HG02943 (cell line): Measurements from ENCODE around the gene CTNNA2.

ENCODE experiments used
- ATAC-seq: cut with Tn5 transposase; IDR thresholded peaks from one replicate; pipeline ENCODE4 v1.9.1; 2021; ENCODE audit warnings: mild to moderate bottlenecking, low read depth, moderate library complexity; ENCODE audit not compliant: unreplicated experiment

The CTNNA2 gene

GRCh38 chr2:80496775-80497174, 983.9 kb downstream of the CTNNA2 start:
- ATAC-seq, result no peak

DNA sequence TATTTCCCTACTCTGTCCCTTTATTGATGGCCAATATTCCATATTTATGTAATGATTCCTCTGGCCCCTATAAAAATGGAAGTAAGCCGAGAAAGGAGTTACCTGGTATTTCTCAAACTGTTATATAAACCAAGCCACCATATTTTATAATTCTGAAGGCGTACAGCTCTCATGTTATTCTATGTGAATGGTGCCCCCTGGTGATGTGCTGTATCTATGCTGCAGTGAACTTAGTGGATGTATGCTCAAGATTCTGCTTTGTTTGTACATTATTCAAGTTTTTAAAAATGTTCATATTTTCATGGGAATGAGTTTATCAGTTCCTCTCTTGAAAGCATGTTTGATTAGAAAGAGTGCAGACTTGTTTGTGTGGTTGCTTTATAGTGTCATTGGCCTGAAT, 986.2 kb downstream of the CTNNA2 start:
- no peak for ATAC-seq

- ATAC-seq, result no peak
These were observed 989.2 kb downstream of the CTNNA2 start for GRCh38 chr2:80501874-80502624.

- ATAC-seq, result no peak
These were observed 993.7 kb downstream of the CTNNA2 start for GRCh38 chr2:80506563-80506962.

DNA sequence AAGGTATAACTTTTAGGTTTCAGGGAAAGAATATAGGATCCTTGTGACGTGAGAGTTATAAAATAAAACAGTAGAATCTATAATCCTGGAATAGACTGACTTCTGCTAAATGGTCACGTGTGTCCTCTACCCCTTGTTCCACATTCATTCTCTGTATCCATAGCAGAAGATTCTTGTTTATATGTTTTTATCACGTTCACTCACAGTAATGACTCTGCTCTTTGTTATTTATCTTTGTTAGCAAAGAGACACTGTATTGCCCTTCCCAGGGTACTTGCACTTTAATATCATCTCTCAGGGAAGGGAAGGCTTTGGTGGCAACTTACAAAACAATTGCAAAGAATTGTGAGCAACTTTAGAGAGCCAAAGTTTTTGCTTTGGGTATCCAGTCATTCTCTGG, 997.9 kb downstream of the CTNNA2 start:
- ATAC-seq, result no peak

- no peak for ATAC-seq
These were observed 1003.1 kb downstream of the CTNNA2 start for GRCh38 chr2:80515964-80516363.

GRCh38 chr2:80517316-80517715, 1004.5 kb downstream of the CTNNA2 start:
- ATAC-seq, result no peak

GRCh38 chr2:80519121-80519643, 1006.3 kb downstream of the CTNNA2 start:
- ATAC-seq, result no peak

DNA sequence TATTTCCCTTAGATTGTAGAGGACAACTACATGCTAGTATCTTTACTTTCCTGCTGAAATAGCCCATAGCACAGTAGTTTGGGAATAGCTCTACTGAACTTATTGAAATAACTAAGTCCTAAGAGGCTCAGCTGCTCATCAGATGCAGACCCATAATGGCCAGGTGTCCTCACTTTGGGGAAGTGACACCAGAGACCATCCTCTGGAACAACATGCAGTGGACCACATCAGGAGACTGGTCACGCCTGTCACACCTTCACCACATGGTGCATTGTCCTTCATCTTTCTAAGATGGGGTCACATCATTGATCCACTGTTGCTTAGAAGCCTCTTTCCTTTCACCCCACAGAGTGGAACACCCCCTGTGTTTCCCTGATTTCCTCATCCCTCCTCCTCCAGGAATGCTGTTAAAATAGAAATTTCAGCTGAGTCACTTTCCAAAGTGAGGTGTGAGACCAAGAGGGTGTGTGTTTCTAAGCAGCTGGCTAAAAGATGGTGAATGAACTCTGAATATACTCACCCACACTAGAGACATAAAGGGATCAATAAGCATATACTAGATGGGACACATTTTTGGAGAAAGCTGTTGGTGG, 1006.9 kb downstream of the CTNNA2 start:
- ATAC-seq, result no peak

DNA sequence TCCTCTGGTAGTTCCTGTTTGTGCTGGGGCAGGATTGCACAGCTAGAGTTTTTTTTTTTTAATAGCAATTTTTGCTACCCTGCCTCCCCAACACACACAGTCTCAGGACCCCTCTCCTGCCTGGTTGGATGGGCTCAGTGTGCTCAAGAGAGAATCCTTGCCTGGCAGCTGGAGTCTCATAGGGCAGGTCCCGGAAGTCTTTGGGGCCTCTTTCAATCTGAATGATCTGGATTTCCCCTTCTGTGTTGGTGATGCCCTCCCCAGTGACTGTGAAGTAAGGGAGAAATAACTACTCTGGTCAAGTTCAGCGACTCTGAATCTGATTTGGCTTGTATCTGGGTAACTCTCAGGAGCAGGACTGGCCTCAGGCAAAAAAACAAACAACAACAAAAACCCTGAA, 1012.3 kb downstream of the CTNNA2 start:
- no peak for ATAC-seq

DNA sequence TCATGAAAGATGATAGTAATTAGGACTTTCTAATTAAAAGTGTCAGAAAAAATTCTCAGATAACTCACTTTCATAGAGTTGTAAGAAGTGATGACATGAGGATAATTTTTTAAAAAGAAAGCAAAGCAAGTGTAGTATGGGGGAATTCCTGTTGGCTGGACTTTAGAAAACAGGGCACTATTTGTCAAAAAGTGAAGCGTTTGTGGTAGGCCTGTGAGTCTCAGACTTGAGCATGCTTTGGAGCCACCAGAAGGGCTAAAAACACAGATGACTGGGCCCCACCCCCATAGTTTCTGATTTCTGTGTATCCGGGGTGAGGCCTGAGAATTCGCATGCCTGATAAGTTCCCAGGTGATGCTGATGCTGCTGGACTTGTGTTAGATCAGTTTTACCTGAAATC, 1014.3 kb downstream of the CTNNA2 start:
- ATAC-seq, result no peak

DNA sequence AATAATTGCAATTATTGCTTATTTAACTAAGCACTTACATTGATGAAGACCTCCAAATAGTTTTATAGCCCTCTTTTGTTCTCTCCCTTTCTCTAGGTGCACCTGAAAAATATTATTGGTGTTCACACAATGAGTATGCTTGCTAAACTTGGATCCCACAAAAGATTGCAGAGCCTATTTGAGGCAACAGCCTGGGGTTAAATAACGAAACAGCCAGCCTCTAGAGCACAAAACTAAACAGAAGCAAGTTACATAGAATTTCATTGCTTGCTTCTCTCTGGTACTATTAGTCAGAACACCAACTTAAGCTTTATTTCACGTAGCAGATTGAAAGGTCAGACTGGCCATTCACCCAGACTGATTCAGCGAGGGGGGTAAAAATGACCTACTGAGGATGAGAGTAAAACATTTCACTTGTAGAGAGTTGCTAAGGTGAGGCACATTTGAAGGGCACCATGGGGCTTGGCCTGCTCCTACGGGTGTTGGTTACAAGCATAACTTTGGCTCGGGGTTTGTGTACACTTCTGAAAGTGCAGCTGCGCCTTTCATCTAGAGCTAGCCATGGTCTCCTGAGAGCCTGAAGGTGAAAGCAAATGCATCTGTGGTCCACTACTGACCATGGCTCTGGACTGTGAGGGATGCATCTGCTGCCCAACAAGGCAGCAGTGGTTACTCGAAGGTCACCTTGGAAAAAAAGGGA, 1016.8 kb downstream of the CTNNA2 start:
- no peak for ATAC-seq

DNA sequence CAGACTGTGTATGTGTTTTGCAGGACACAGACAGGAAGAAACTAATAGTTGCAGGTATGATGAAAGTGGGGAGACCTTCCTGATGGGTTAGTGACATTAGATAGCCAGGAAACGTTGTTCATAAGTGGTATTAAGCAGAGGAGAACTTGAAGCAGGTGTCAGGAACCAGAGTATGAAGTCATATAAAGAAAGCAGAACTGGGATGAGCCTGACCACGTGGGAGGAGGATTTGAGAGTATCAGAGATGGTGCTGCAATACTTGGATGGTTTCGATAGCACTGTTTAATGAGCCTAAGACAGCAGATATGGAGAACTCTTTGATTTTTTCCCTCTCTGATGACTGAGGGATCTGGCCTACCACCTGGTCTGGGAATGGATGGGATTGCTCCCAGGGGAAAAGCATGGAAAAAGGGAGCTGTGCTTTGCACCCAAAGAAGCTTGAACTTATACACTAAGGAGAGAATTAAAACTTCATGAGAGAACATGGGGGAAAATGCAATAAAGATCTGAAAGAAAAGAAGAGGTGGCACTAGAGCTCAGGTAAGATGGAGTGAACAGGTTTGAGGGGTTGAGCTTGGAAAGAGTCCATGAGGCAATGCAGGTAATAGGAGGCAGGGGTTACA, 1017.7 kb downstream of the CTNNA2 start:
- no peak for ATAC-seq

- ATAC-seq, result no peak
These were observed 1018.5 kb downstream of the CTNNA2 start for GRCh38 chr2:80531319-80531718.

- no peak for ATAC-seq
These were observed 1032.8 kb downstream of the CTNNA2 start for GRCh38 chr2:80545420-80546210.

DNA sequence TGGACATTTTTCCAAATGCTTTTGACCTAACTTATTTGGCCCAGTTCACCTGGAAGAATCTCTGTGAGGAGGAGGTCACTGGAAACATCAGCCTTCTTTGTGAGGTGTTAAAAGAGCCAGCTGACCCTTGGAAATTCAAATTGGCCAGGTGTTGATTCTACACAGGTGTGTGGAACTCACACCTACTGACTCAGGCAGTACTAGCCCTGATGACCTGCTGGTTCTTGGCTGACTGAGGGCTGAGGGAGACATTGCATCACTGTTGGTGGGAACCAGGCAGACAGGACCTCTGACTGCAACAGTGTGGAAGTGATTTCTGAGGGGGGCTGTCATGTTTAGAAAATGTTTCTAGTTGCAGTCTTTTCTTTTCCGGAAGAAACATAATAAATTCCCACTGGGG, 1033.9 kb downstream of the CTNNA2 start:
- ATAC-seq, result no peak

GRCh38 chr2:80547344-80547743, 1034.5 kb downstream of the CTNNA2 start:
- no peak for ATAC-seq

GRCh38 chr2:80548469-80548868, 1035.6 kb downstream of the CTNNA2 start:
- ATAC-seq, result no peak

- ATAC-seq, result no peak
These were observed 1037.0 kb downstream of the CTNNA2 start for GRCh38 chr2:80549901-80550300.

DNA sequence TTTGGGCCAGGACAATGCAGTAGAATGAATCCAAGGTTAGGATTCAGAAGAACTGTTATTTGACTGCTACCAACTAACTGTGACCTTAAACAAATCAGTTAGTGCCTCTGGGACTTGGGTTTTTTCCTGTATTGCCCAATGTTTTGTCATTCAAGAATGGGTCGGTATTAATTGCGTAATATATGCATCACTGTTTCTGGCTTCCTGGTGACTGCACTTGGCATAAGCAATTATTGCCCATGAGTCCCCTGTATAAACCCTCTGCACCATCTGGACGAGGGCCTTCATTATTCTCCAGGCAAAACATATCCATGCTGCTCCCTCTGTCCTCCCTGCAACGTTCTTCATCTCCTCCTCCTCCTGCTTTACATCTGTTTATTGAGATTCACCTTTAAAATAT, 1047.5 kb downstream of the CTNNA2 start:
- no peak for ATAC-seq
